ENCODE measurements around the gene MAP3K20. TPM values are rescaled to one million over a fixed set of nuclear protein-coding genes. Genes with fewer than 3 reads are reported as not detected.
A peak's percentile ranks its signal among the peaks of the same experiment; 100 is the strongest.

The MAP3K20 gene
- total RNA-seq, 4 donors from 2014 or later = 24.7 to 40.2 (median 33.8) TPM

GRCh38 chr2:173040729-173041128, 34.9 kb upstream of the MAP3K20 start:
- TF ChIP-seq POLR2A (IDR thresholded peaks at IDR 0.05) (no peak), POLR2AphosphoS5 (IDR thresholded peaks at IDR 0.05) (no peak), CTCF (IDR thresholded peaks at IDR 0.05) (no peak), EP300 (IDR thresholded peaks at IDR 0.05; ENCODE audit: low read depth) (no peak)
- intact Hi-C loops (cut with DNase I; ENCODE audit: low total_unique reads) (no loop called here), in situ Hi-C loops (cut with MboI; ENCODE audit: low pct_ligation_motif_present in 1 of 4, low pct_unique_long_range_greater_than_20kb in 1 of 4, low sequenced_read_pairs in 3 of 4) (loop anchor here in 2 of 4 donors (25.0 kb wide), 3 partner anchors 322 to 1297 kb away; partner anchors contain the start of genes CDCA7 (in 1 of the 2) and SP9 (in 1 of the 2))
- no peak for DNase-seq
- Histone ChIP-seq H3K4me1 (peaks cover 0 to 22% (median 13%) of the 10 kb centered on the region in 4 donors), H3K36me3 (no peaks in the 10 kb centered on the region), H3K27ac (no peak overlapping the region), H3K9me3 (no peaks in the 10 kb centered on the region), H3K27me3 (no peaks in the 10 kb centered on the region), H3K4me3 (no peak overlapping the region)

- 85 to 88% methylated on average over 5 to 8 of the region's 8 CpGs for WGBS, 2 donors (ENCODE audit: low coverage in 1 of 2)
- DNase-seq = no peak
Measured at GRCh38 chr2:173043476-173043875, 32.2 kb upstream of the MAP3K20 start.

GRCh38 chr2:173043897-173044519, 31.6 kb upstream of the MAP3K20 start:
- Histone ChIP-seq H3K36me3 (no peaks in the 10 kb centered on the region), H3K27me3 (no peaks in the 10 kb centered on the region), H3K9me3 (no peaks in the 10 kb centered on the region), H3K4me1 (peaks cover 5 to 20% (median 12%) of the 10 kb centered on the region in 4 donors), H3K27ac (peak overlapping the region in 1 of 4 donors; percentile 49), H3K4me3 (no peak overlapping the region)
- WGBS, 2 donors (ENCODE audit: low coverage in 1 of 2) = 86 to 97% methylated on average over 7 to 13 of the region's 13 CpGs
- TF ChIP-seq POLR2A (IDR thresholded peaks at IDR 0.05) (no peak), EP300 (IDR thresholded peaks at IDR 0.05; ENCODE audit: low read depth) (no peak), POLR2AphosphoS5 (IDR thresholded peaks at IDR 0.05) (no peak), CTCF (IDR thresholded peaks at IDR 0.05) (no peak)
- in situ Hi-C loops (cut with MboI; ENCODE audit: low pct_ligation_motif_present in 1 of 4, low pct_unique_long_range_greater_than_20kb in 1 of 4, low sequenced_read_pairs in 3 of 4) (loop anchor here in 2 of 4 donors (25.0 kb wide), 3 partner anchors 318 to 1293 kb away; partner anchors contain the start of genes CDCA7 (in 1 of the 2) and SP9 (in 1 of the 2)), intact Hi-C loops (cut with DNase I; ENCODE audit: low total_unique reads) (no loop called here)
- DNase-seq = no peak

More at GRCh38 chr2:173043476-173043875, 32.2 kb upstream of the MAP3K20 start:
- H3K27ac ChIP-seq = peak overlapping the region in 1 of 4 donors; percentile 49
- no peaks in the 10 kb centered on the region for H3K36me3 ChIP-seq
- intact Hi-C loops (cut with DNase I; ENCODE audit: low total_unique reads) (no loop called here), in situ Hi-C loops (cut with MboI; ENCODE audit: low pct_ligation_motif_present in 1 of 4, low pct_unique_long_range_greater_than_20kb in 1 of 4, low sequenced_read_pairs in 3 of 4) (loop anchor here in 2 of 4 donors (25.0 kb wide), 3 partner anchors 319 to 1294 kb away; partner anchors contain the start of genes CDCA7 (in 1 of the 2) and SP9 (in 1 of the 2))
- H3K9me3 ChIP-seq = no peaks in the 10 kb centered on the region
- peaks cover 1 to 15% (median 7%) of the 10 kb centered on the region in 4 donors for H3K4me1 ChIP-seq
- TF ChIP-seq CTCF (IDR thresholded peaks at IDR 0.05) (no peak), POLR2AphosphoS5 (IDR thresholded peaks at IDR 0.05) (no peak), POLR2A (IDR thresholded peaks at IDR 0.05) (no peak), EP300 (IDR thresholded peaks at IDR 0.05; ENCODE audit: low read depth) (no peak)
- H3K27me3 ChIP-seq = no peaks in the 10 kb centered on the region
- no peak overlapping the region for H3K4me3 ChIP-seq

- TF ChIP-seq POLR2A (IDR thresholded peaks at IDR 0.05) (no peak), POLR2AphosphoS5 (IDR thresholded peaks at IDR 0.05) (no peak), EP300 (IDR thresholded peaks at IDR 0.05; ENCODE audit: low read depth) (no peak), CTCF (IDR thresholded peaks at IDR 0.05) (no peak)
- 78 to 95% methylated on average over 4 to 10 of the region's 10 CpGs for WGBS, 2 donors (ENCODE audit: low coverage in 1 of 2)
- no peak for DNase-seq
- no peak overlapping the region for H3K4me3 ChIP-seq
- H3K9me3 ChIP-seq = no peaks in the 10 kb centered on the region
- in situ Hi-C loops (cut with MboI; ENCODE audit: low pct_ligation_motif_present in 1 of 4, low pct_unique_long_range_greater_than_20kb in 1 of 4, low sequenced_read_pairs in 3 of 4) = loop anchor here in 2 of 4 donors (25.0 kb wide), 3 partner anchors 318 to 1293 kb away; partner anchors contain the start of genes CDCA7 (in 1 of the 2) and SP9 (in 1 of the 2)
- peak overlapping the region in 2 of 4 donors; percentile 8 to 49 for H3K27ac ChIP-seq
- no peaks in the 10 kb centered on the region for H3K36me3 ChIP-seq
- peaks cover 8 to 27% (median 18%) of the 10 kb centered on the region in 4 donors for H3K4me1 ChIP-seq
- H3K27me3 ChIP-seq = no peaks in the 10 kb centered on the region
- intact Hi-C loops (cut with DNase I; ENCODE audit: low total_unique reads) = no loop called here
Measured at GRCh38 chr2:173044686-173045085, 31.0 kb upstream of the MAP3K20 start.

Measured in transverse colon (tissue), 4 donors.